NCI-H345 treated with DMSO at 0.1 percent for 48 hours (cell line): ENCODE results near the gene APOO.

Experiments
- DNase-seq: peaks from one replicate; lab custom pipeline; 2025; ENCODE audit not compliant: unreplicated experiment; lab: John Stamatoyannopoulos, UW

The APOO gene

DNA sequence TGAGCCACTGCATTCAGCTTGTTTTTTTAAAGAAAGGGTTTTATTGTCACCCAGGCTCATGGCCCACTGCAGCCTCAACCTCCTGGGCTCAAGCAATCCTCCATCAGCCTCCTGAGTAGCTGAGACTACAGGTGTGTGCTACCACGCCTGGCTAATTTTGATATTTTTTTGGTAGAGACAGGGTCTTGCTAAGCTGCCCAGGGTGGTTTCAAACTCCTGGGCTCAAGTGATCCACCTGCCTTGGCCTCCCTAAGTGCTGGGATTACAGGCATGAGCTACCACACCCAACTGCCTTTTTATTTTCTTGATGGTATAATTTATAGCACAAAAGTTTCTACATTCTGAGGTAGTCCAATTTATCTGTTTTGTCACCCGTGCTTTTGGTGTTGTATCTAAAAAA, 85.9 kb downstream of the APOO start:
- DNase-seq = no peak

DNA sequence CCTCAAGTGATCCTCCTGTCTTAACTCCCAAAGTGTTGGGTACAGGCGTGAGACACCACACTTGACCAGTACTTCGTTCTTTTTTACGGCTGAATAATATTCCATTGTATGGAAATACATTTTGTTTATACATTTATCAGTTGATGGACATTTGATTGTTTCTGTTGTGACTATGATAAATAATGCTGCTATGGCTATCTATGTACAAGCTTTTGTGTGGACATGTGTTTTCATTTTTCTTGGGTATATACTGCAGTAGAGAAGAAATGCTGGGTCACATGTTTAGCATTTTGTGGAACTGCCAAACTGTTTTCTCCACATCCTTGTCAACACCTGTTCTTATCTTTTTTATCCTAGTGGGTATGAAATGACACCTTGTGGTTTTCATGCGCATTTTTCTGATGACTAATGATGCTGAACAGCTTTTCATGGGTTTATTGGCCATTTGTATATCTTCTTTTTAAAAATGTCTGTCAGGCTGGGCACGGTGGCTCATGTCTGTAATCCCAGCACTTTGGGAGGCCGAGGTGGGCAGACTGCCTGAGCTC, 87.4 kb downstream of the APOO start:
- no peak for DNase-seq

DNA sequence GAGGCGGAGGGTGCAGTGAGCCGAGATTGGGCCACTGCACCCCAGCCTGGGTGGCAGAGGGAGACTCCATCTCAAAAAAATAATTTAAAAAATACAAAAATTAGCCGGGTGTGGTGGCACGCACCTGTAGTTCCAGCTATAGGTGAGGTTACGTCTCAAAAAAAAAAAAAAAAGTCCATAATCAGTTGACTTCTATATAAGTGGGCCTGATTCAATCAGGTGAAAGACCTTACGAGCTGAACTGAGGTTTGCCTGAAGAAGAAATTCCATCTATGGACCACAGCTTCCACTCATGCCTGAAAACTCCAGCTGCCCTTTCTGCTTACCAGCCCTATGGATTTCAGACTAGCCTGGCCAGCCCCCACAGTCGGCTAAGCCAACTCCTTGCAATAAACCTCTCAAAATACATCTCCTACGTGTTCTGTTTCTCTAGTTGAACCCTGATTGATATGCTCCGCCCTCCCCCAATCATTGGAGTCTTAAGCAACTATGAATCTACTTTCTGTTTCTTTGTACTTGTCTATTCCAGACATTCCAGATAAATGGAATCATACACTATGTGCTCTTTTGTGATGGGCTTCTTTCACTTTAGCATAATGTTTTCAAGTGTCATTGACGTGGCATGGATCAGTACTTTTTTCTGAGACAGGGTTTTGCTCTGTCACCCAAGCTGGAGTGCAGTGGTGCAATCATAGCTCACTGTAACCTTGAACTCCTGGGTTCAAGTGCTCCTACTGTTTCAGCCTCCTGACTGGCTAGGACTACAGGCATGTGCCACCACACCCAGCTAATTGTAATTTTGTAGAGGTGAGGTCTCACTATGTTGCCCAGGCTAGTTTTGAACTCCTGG, 88.1 kb downstream of the APOO start:
- no peak for DNase-seq

DNA sequence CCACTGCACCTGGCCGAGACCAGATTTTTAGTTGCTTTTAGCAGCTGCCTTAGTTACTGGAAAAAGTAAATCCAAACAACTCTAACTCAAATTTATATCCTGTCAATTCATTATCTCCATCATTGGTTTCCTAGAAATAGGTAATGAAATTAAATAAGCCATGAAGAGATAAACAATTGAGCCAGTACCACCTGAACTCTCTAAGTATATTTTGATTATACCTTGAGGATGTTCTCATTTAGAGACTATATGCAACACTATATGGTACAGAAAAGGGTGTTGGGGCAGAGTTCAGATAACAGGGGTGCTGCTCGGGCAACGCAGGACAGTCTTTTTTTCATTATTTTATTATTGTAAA, 89.8 kb downstream of the APOO start:
- peak; percentile 13 for DNase-seq

DNA sequence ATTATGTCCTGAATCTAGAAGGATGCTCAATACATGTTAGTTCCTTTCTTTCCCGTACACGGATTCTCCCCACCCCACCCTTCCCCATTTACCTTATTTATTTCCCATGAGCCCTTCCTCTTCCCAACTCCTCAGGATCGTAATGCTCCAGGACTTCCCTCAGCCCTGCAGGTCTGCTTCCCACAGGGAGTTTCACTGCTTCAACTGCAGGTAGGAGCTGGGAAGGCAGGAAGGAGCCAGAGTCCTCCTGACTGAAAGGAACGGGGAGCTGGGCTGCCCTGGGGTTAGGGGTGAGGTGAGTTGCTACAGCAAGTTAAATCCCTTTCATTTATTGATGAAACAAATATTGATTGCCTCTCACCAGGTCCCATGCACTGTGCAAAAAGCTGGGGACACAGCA, 91.6 kb downstream of the APOO start:
- DNase-seq = no peak

DNA sequence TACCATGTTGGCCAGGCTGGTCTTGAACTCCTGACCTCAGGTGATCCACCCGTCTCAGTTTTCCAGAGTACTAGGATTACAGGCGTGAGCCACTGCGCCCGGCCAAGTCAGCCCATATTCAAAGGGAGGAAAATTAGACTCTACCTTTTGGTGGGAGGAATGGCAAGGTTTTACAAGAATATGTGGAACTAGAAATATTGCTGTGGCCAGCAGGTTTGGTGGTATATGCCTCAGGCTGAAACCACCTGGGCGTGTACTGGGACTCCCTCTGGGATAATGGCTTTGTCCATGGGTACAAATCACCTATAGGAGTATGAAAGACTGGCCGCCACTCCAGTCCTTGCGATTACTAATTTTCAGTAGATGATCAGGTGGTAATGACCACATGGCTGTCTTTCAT, 92.4 kb downstream of the APOO start:
- no peak for DNase-seq

DNA sequence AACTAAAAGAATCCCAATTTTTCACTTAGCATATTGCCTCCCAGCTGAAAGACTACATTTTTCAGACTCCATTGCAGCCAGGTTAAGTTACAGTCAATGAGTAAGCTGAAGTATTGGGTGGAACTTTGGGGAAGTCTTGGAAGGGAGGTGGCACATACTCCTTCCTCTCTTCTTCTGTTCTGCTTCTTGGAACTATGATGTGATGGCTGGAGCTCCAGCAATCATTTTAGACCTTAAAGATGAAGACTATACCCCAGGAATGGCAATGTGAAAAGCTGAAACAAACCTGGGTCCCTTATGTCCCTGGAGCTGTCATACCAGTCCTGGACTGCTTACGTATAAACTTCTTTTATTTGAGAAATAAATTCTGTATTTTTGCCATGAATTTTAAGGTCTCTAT, 93.9 kb downstream of the APOO start:
- DNase-seq = no peak

DNA sequence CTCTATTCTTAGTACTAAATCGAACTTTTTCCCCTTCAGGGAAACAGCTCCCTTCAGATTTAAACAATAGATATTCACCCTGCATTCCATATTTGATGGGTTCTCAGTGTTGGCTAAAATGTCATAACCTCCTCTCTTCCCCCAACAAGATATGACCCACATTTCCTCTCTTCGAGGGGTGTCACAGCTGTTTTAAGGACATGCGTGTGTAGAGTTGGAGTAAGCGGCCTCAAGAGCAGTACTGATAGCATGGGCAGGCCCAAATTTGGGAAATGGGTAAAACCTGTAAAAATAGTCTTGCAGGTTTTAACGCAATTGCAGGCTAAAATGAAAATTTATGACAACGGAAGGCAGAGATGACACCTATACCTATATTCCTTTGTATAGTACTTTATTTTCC, 96.1 kb downstream of the APOO start:
- no peak for DNase-seq

DNA sequence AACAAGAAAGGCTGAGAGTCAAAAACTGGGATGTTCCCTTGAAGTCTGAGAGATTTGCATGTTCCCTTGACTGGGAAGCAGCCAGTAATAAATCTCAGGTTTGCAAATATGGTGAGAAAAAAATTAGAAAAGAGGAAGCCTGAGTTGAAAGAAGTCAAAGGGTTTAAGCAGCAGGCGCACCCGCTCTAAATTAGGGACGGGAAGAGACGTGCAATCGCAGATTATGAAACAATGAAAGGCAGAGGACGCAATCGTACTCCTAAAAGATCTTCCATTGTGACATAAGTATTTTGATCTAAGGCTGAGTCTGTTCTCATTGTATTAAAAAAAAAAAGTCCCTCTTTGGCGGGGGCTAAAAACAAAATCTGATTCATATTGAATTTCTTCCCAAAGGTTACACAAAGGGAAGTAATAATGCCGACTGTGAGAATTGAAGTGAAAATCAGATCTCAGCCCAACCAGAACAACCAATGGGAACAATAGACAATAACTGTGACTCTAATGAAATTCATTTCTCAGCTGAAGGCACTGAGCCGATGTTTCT, 96.6 kb downstream of the APOO start:
- no peak for DNase-seq

DNA sequence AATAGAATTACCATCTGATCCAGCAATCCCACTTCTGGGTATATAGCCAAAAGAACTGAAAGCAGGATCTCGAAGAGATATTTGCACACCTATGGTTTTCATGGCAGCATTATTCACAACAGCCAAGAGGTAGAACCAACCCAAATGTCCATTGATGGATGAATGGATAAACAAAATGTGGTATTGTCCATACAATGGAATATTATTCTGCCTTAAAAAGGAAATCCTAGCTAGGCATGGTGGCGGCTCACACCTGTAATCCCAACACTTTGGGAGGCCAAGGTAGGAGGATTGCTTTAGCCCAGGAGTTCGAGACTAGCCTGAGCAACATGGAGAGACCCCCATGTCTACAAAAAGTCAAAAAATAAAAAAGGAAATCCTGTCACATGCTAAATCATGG, 97.5 kb downstream of the APOO start:
- no peak for DNase-seq

DNA sequence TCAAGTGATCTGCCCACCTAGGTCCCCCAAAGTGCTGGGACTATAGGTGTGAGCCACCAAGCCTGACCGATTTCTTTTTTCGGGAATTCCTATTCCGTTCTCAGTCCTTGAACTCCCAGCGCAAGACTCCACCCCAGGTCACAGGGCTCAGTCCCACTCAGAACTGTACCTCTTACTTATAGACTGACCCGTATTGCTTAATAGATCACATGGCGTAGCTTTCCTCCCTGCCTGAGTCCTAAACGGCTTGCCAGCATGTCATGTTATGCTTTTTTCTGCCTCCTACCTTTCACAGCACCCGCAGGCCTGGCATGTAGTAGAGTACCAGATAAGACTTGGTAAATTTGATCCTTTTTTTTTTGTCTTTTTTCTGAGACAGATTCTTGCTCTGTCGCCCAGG, 102.3 kb downstream of the APOO start:
- no peak for DNase-seq

DNA sequence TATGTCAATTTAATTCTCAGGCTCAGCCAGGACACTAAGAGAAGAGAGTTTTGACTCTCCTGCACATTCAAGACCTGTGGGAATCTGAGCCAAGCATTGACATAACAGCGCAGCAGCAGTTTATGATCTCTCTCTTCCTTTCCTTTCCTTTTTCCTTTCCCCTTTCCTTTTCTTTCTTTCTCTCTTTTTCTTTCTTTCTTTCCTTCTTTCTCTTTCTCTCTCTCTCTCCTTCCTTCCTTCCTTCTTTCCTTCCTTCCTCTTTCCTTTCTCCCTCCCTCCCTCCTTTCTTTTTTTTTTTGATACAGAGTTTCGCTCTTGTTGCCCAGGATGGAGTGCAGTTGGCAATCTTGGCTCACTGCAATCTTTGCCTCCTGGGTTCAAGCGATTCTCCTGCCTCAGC, 103.2 kb downstream of the APOO start:
- DNase-seq = no peak

DNA sequence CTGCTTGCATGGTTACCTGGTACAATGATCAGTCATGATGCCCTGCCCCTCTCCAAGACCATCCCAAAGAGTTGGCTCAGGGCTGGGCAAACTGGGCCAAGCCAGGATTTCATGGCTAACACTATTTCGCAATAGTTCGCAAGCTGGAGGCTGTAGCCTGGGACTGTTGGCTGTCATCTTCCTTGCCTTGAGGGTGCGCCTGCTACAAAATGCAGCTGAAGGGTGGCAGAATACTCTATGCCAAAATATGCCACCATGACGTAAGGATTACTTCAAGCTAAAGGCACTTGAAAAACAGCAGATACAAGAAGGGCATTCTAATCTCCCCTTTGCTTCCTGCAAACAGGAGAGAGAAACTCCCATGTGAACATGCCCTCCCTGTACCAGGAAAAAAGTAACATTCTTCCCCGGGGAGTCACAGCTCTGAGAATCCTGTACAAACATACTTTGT, 103.8 kb downstream of the APOO start:
- no peak for DNase-seq

DNA sequence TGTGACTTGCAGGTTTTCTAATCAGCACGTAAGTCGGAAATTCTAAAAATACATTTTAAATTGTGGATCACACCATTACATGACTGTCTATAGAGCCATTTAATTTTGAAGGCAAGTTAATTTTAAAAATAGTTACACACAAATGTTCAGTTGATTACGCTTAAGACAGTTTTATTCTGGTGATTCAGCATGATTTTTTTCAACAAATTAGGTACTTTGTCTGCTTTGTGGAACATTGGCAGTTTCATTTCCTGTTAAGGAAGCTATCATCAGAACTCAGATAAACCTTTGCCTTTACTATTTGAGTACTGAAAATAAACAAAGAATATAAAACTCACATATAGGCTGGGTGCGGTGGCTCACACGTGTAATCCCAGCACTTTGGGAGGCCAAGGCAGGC, 105.3 kb downstream of the APOO start:
- no peak for DNase-seq

DNA sequence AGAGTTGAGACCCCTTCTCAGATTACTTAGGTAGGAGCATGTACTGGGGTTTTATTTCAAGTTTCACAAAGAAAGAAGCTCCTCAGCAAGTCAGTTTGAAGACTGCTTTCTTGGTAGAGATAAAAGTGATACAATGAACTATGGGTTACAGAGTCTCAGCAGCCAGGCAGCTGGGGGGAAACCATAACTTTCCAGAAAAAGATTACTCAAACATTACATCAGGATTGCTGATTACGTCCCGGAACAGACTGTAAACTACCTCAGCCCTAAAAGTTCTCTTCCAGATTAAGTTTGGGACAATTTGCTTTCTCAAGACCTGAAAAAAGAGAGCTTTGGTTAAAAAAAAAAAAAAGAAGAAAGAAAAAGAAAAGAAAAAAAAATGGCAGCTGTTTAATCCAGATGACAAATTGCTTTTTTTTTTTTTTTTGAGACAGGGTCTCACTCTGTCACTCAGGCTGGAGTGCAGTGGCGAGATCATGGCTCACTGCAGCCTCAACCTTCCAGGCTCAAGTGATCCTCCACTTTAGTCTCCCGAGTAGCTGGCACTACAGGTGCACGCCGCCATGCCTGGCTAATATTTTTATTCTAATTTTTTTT, 108.2 kb downstream of the APOO start:
- no peak for DNase-seq

DNA sequence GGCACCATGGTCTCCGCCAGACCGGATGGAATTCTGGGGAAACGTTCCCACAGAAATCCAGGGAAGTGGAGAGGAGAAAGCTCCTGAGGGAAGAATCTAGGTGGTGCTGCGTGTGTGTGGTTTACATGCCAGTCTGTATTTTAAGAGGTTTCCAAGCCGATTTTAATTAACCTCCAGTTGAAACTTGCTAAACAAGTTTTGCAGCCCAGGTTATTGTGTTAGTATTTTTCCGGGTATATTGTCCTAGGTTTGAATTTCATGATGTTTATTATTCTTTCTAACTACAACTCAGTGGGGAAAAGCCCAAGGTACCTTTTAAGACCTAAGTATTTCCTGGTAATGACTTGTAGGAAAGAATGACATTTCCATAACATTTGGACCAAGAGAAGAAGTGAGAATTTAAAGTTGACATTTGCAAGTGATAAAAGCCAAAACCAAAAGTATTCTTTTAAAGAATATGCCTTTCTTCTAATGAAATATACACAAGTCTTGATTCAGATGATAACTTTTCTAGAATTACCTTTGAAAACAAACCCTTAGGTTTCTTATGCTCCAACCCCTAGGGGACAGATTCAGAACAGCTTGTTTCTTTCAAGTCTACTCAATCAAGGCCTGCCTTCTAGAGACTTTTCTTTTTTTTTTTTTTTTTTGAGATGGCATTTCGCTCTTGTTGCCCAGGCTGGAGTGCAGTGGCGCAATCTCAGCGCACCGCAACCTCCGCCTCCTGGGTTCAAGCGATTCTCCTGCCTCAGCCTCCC, 110.2 kb downstream of the APOO start:
- DNase-seq = no peak

DNA sequence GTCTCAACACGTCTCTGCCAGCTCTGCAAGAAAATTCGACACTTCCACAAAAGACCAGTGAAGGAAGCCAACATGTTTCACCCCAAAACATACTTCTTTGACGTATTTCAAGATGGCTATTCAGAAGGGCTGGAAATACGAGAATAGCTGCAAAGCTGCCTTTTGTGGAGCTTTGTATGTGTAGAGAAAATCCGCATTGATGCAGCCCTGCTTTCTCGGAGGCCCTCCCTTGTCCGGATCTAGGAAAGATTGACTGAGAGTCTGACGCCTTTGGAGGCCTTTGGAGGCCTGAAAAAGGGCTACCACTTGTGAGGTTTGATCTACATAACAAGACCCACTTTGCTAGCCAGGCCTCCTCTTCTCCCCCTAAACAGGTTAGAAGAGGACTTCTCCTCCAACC, 112.5 kb downstream of the APOO start:
- DNase-seq = no peak

DNA sequence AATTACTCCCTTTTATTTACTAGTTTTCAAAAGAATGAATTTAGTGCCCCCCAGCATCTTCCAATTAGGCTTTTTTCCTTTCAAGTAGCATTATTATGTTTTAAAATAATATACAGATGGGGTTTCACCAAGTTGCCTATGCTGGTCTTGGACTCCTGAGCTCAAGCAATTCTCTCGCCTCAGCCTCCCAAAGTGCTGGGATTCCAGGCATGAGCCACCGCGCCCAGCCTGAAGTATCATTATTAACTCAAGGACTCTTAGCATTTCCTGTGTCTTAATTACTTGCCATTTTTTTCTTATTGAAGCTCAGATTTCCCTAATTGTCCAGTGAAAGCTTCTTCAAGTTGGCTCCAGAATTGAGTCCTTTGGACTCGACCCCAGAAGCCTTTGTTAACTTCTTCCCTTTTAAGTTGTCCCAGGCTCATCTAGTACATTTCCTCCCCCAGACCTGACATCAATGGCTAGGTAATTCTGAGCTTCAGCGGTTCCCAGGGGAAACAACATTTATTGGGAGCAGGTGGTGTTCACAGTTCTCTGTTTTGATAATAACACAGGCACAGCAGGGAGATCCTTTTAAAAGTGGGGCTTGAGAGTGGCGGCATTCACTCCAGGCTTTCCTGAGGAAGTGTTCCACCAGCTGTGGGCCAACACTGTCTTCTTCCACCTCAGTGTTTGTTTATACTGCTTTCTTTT, 114.7 kb downstream of the APOO start:
- DNase-seq = peak; percentile 83

DNA sequence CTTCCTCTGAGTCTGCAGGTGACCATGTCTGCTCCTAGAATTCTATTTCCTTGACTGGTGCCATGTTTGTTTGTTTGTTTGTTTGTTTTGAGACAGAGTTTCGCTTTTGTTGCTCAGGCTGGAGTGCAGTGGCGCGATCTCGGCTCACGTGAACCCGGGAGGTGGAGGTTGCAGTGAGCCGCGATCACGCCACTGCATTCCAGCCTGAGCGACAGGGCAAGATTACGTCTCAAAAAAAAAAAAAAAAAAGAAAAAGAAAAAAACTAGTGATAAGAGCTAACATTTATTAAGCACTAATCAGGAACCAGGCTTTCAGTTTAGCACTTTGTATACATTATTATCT, 117.6 kb downstream of the APOO start:
- DNase-seq = no peak

DNA sequence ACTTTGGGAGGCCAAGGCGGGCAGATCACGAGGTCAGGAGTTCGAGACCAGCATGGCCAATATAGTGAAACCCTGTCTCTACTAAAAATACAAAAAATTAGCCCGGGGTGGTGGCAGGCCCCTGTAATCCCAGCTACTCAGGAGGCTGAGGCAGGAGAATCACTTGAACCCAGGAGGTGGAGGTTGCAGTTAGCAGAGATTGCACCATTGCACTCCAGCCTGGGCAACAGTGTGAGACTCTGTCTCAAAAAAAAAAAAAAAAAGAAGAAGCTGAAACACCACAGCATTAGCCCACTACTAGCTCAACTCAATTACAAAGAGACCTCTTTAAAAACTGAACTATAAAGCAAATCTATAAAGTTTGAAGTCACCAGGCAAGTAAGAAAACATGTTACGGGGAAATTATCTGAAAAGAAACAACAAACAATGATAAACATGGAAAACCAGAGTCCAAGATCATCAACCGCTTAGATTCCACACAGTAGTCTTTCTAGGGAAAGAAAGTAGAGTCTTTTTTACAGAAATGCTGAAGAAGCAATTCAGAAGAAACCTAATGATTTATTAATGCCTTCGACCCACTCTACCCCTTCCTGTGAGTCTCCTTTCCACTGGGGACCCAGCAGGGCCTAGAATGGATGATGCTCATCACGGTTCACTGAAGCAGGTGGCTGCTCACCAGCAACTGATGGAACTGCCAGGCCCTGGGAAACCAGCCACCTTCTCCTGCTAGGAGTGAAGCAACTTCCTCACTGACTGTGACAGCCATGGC, 118.2 kb downstream of the APOO start:
- DNase-seq = no peak
